ENCODE data around the gene SYNPO. TPM values are rescaled to one million over a fixed set of nuclear protein-coding genes. Genes with fewer than 3 reads are reported as not detected.

The SYNPO gene
- polyA plus RNA-seq, 2 of the 4 experiments (the other 2 are of a cell fraction) = 13.7 to 33.9 TPM

- Histone ChIP-seq H3K4me2 (peak overlapping the region; percentile 36; the same call in 2 of the 3 replicates), H3K4me1 (peaks cover 25% of the 10 kb centered on the region), H3K27ac (peak overlapping the region in 1 of 2 experiments; percentile 61; a peak in 3 of 6 replicates), H3K4me3 (no peak overlapping the region), H3K9me3 (no peaks in the 10 kb centered on the region)
- ATAC-seq (no peak), DNase-seq (ENCODE audit: low read depth in 1 of 2, low spot score in 1 of 2) (no peak), FAIRE-seq (no peak)
- 80% methylated on average over 5 of the region's 6 CpGs for WGBS (ENCODE audit: missing lambda C conversion rate)
- TF ChIP-seq NPAS2 (CRISPR knock-in tag; IDR thresholded peaks at IDR 0.05; ENCODE audit: borderline replicate concordance) (no peak), ELK1 (IDR thresholded peaks at IDR 0.05; ENCODE audit: low read depth, low read length) (no peak), RNF2 (IDR thresholded peaks at IDR 0.05; ENCODE audit: borderline replicate concordance, low read depth) (no peak), RCOR1 (IDR thresholded peaks at IDR 0.05; ENCODE audit: low read depth, low read length) (no peak), BHLHE40 (IDR thresholded peaks at IDR 0.05; ENCODE audit: low read depth, low read length) (no peak), REST (IDR thresholded peaks at IDR 0.05) (no peak), SMC3 (IDR thresholded peaks at IDR 0.05) (no peak)
- TF ChIP-seq, protein P1, sequence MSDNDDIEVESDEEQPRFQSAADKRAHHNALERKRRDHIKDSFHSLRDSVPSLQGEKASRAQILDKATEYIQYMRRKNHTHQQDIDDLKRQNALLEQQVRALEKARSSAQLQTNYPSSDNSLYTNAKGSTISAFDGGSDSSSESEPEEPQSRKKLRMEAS (IDR thresholded peaks at IDR 0.05) = no peak
- TF ChIP-seq, protein P2, sequence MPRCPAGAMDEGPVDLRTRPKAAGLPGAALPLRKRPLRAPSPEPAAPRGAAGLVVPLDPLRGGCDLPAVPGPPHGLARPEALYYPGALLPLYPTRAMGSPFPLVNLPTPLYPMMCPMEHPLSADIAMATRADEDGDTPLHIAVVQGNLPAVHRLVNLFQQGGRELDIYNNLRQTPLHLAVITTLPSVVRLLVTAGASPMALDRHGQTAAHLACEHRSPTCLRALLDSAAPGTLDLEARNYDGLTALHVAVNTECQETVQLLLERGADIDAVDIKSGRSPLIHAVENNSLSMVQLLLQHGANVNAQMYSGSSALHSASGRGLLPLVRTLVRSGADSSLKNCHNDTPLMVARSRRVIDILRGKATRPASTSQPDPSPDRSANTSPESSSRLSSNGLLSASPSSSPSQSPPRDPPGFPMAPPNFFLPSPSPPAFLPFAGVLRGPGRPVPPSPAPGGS (IDR thresholded peaks at IDR 0.05) = no peak
- ChIA-PET POLR2A (no interaction called here), CTCF (interaction anchor here (1.3 kb wide), 1 partner anchor 10 kb away, joined by 4 read pairs; no protein-coding TSS in a partner anchor)
Measured at GRCh38 chr5:150604894-150605440, 35.5 kb upstream of the SYNPO start.

DNA sequence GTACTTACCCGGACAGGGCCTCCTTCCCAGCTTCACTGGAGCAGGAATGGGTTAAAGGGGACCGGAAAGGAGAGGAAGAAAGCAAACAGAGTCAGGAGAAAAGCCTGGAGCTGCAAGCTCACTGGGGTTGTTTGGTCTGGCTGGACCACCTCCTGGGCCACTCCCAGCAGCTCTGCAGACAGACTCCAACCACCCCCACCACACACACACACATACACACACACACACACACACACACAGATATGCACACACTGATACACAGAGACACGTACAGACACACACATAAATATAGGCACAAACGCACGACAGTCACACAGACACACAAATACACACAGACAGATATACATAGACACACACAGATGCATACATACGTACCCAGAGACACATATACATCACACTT lies 34.9 kb upstream of the SYNPO start:
- Histone ChIP-seq H3K4me3 (no peak overlapping the region), H3K9me3 (no peaks in the 10 kb centered on the region), H3K4me1 (peaks cover 21% of the 10 kb centered on the region), H3K4me2 (peak overlapping the region; percentile 36; the same call in 2 of the 3 replicates), H3K27ac (peak overlapping the region in 1 of 2 experiments; percentile 61; a peak in 4 of 6 replicates)
- POLR2A ChIA-PET = no interaction called here
- CTCF ChIA-PET = interaction anchor here (0.9 kb wide), 1 partner anchor 45 kb away, joined by 3 read pairs; no protein-coding TSS in a partner anchor
- ATAC-seq (peak in 1 of 2 experiments; percentile 30; a peak in 1 of 6 replicates), FAIRE-seq (no peak), DNase-seq (ENCODE audit: low read depth in 1 of 2, low spot score in 1 of 2) (peak in 1 of 2 experiments; percentile 19)
- TF ChIP-seq MAZ (IDR thresholded peaks at IDR 0.05; ENCODE audit: borderline replicate concordance, low read depth, low read length) (no peak), TFCP2L1 (CRISPR knock-in tag; IDR thresholded peaks at IDR 0.05) (no peak), NFE2L2 (conservative IDR thresholded peaks at IDR 0.05; ENCODE audit: low read length) (no peak), KDM5A (IDR thresholded peaks at IDR 0.05) (no peak), CHD4 (IDR thresholded peaks at IDR 0.05; ENCODE audit: borderline replicate concordance) (no peak), TP53 (CRISPR knock-in tag; IDR thresholded peaks at IDR 0.05) (no peak), NPAS2 (CRISPR knock-in tag; IDR thresholded peaks at IDR 0.05; ENCODE audit: borderline replicate concordance) (no peak)
- WGBS (ENCODE audit: missing lambda C conversion rate) = 40% methylated on average over 6 of the region's 6 CpGs

DNA sequence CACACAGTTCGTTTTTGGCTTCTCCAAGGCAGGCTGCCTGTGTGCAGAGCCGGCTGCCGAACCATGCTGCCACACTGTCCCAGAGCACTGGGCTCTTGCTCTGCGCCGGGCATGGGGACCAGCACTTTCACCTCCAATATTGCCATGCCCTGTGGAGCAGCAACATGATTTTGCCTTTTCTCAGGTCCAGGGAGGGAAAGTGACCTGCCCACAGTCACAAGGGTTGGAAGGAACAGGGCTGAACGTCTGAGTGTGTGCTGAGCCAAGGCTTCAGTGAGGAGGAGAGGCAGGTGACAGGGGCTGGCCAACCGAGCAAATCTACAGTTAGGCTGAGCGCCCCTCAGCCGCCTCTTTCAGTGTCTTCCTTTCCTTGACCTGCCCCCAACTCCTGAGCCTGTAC lies 34.0 kb upstream of the SYNPO start:
- FAIRE-seq (no peak), ATAC-seq (peak in 1 of 2 experiments; percentile 9; a peak in 2 of 6 replicates), DNase-seq (ENCODE audit: low read depth in 1 of 2, low spot score in 1 of 2) (no peak)
- peaks cover 19% of the 10 kb centered on the region for H3K4me1 ChIP-seq
- 75% methylated on average over 9 of the region's 9 CpGs for WGBS (ENCODE audit: missing lambda C conversion rate)
- no peaks in the 10 kb centered on the region for H3K9me3 ChIP-seq
- no peak overlapping the region for H3K4me2 ChIP-seq
- CTCF ChIA-PET = interaction anchor here (0.9 kb wide), 1 partner anchor 46 kb away, joined by 3 read pairs; no protein-coding TSS in a partner anchor
- H3K4me3 ChIP-seq = no peak overlapping the region
- TF ChIP-seq ZC3H11A (IDR thresholded peaks at IDR 0.05) (no peak), EHF (CRISPR knock-in tag; IDR thresholded peaks at IDR 0.05) (no peak), CBX8 (IDR thresholded peaks at IDR 0.05) (no peak), SREBF2 (IDR thresholded peaks at IDR 0.05) (no peak)
- peak overlapping the region in 1 of 2 experiments; percentile 36; a peak in 3 of 6 replicates for H3K27ac ChIP-seq
- POLR2A ChIA-PET = no interaction called here
